Testis (tissue), 3 donors: ENCODE data around the gene ARHGDIB. TPM values are rescaled to one million over a fixed set of nuclear protein-coding genes. Genes with fewer than 3 reads are reported as not detected.
A peak's percentile ranks its signal among the peaks of the same experiment; 100 is the strongest.

ENCODE experiments used
- DNase-seq: peaks from one replicate; pipeline ENCODE4 v3.0.0-alpha.2; 2019
- H3K27ac ChIP-seq, 2 donors: fragments of 200-600 bp; sonication (generic); one replicate each; pipeline ENCODE4 v1.5.1; 2019
- H3K27me3 ChIP-seq: fragments of 200-600 bp; sonication (generic); one replicate; pipeline ENCODE4 v1.5.1; 2019
- H3K36me3 ChIP-seq: fragments of 200-600 bp; sonication (generic); one replicate; pipeline ENCODE4 v1.5.1; 2017; ENCODE audit warnings: low read depth; ENCODE audit errors: missing control alignments
- H3K4me1 ChIP-seq: fragments of 200-600 bp; sonication (generic); one replicate; pipeline ENCODE4 v1.5.1; 2019
- H3K4me3 ChIP-seq, 2 donors: fragments of 200-600 bp; sonication (generic); one replicate each; pipeline ENCODE4 v1.5.1; 2017 to 2019
- H3K9me3 ChIP-seq: fragments of 200-600 bp; sonication (generic); one replicate; pipeline ENCODE4 v1.5.1; 2017
- CTCF ChIP-seq, 3 experiments: fragments of 450-650 bp in 2 of 3; fragments of 200-600 bp in 1 of 3; sonication (generic) in 1 of 3; IDR thresholded peaks; one replicate each; pipeline ENCODE4 v1.5.1; 2016 to 2019; ENCODE audit warnings: antibody characterized with exemption in 3 of 3, mild to moderate bottlenecking in 2 of 3, moderate library complexity in 1 of 3
- POLR2A ChIP-seq: fragments of 450-650 bp; IDR thresholded peaks from one replicate; pipeline ENCODE4 v1.6.1; 2017; ENCODE audit warnings: antibody characterized with exemption, mild to moderate bottlenecking, moderate library complexity
- WGBS, 2 donors: methylation state at CpG; one replicate each; pipeline ENCODE4 v1.1.5; 2018; 5-methylcytosine and 5-hydroxymethylcytosine counted together
- intact Hi-C: fragments of 100-400 bp; cut with DNase I; formaldehyde crosslinking; loops from one replicate; pipeline ENCODE4 v1.15.1; 2023; ENCODE audit warnings: low total_unique reads
- polyA plus RNA-seq: library from polyadenylated mRNA; stranded (reverse); fragments of 350-450 nt; fragmentation: Illumina TruSeq; extraction: RNeasy Lipid Tissue Mini Kit (QIAGEN cat#74804); gene quantifications from one replicate; pipeline ENCODE4 v1.2.3, GENCODE V29; 2014; ENCODE audit warnings: low read depth, low replicate concordance; ENCODE audit not compliant: insufficient read depth
- total RNA-seq, 2 donors: library from RNA; depleted of rRNA; stranded (reverse); fragments of >200 nt; gene quantifications; one replicate each; pipeline ENCODE4 v1.2.3, GENCODE V29; 2016

The ARHGDIB gene
- total and polyA plus RNA-seq, 3 donors from 2014 or later, result 20.2 to 66.3 (median 28.4) TPM

DNA sequence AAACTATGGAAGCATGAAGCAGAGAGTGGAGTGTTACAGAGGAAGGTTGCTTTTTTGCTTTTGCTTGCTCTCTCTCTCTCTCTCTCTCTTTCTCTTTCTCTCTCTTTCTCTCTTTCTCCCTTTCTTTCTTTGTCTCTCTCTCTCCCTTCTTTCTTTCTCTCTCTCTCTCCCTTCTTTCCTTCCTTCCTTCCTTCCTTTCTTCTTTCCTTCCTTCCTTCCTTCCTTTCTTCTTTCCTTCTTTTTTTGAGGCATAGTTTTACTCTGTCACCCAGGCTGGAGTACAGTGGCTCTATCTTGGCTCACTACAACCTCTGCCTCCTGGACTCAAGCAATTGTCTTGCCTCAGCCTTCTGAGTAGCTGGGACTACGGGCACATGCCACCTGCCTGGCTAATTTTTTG lies 7.6 kb downstream of the ARHGDIB start:
- intact Hi-C loops, result no loop called here
- peaks cover 5% of the 10 kb centered on the region for H3K4me1 ChIP-seq
- H3K27ac ChIP-seq, result no peak overlapping the region
- H3K27me3 ChIP-seq, result no peaks in the 10 kb centered on the region
- TF ChIP-seq CTCF (IDR thresholded peaks at IDR 0.05), result no peak
- TF ChIP-seq POLR2A, result no peak
- H3K36me3 ChIP-seq, result no peaks in the 10 kb centered on the region
- no peak for DNase-seq
- no peaks in the 10 kb centered on the region for H3K9me3 ChIP-seq
- no peak overlapping the region for H3K4me3 ChIP-seq
- 89 to 100% methylated on average over 1 of the region's 1 CpG for WGBS, 2 donors

GRCh38 chr12:14952299-14952921 lies 9.0 kb downstream of the ARHGDIB start:
- Histone ChIP-seq H3K27ac (peak overlapping the region in 1 of 2 donors; percentile 38), H3K36me3 (no peaks in the 10 kb centered on the region), H3K9me3 (no peaks in the 10 kb centered on the region), H3K27me3 (no peaks in the 10 kb centered on the region), H3K4me3 (no peak overlapping the region), H3K4me1 (peaks cover 15% of the 10 kb centered on the region)
- no peak for TF ChIP-seq POLR2A
- TF ChIP-seq CTCF (IDR thresholded peaks at IDR 0.05), result no peak
- DNase-seq, result no peak
- WGBS, 2 donors, result 69 to 71% methylated on average over 7 of the region's 7 CpGs
- intact Hi-C loops, result no loop called here

GRCh38 chr12:14951851-14952250 lies 9.6 kb downstream of the ARHGDIB start:
- WGBS, 2 donors, result 33 to 59% methylated on average over 1 of the region's 1 CpG
- Histone ChIP-seq H3K36me3 (no peaks in the 10 kb centered on the region), H3K27me3 (no peaks in the 10 kb centered on the region), H3K4me3 (no peak overlapping the region), H3K4me1 (peaks cover 15% of the 10 kb centered on the region), H3K27ac (peak overlapping the region in 1 of 2 donors; percentile 38), H3K9me3 (no peaks in the 10 kb centered on the region)
- intact Hi-C loops, result no loop called here
- DNase-seq, result no peak
- no peak for TF ChIP-seq CTCF (IDR thresholded peaks at IDR 0.05)
- TF ChIP-seq POLR2A, result no peak

DNA sequence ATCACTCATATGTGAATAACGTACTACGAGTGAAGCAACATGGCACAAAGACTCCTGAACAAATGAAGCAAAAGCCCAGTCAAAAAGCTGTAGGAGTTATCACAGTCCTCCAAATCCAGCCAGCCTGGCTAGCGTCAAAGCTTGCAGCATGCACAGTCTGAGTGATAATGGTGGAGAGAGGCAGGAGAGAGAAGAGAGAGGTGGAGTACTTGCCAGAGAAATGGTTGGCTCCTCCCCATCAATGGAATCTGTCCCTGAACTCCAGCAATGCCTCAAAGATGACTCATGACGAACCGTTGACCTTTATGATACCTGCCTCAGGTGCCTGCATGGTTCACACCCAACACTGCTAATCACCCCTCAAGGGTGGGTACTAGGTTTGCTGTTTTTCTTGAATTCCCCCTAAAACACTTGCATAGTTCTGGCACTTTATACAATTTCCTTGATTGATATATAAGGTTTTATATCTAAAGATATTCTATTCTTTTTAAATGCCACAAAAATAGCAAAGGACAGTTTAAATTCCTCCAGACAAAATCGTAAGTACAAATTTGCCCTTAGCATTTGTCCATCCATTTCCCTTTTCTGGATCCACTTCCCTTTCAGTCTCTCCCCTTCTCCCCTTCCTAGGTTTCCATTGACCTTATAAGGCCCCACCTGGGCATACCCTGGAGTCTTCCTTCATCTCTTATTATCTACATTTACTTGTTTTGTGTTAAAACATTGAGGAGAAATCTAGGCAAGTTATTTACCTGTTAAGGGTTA lies 10.2 kb downstream of the ARHGDIB start:
- Histone ChIP-seq H3K4me1 (peaks cover 20% of the 10 kb centered on the region), H3K27me3 (no peaks in the 10 kb centered on the region), H3K27ac (peak overlapping the region in 1 of 2 donors; percentile 20), H3K4me3 (no peak overlapping the region), H3K9me3 (no peaks in the 10 kb centered on the region), H3K36me3 (no peaks in the 10 kb centered on the region)
- TF ChIP-seq POLR2A (no peak), CTCF (IDR thresholded peaks at IDR 0.05) (no peak)
- DNase-seq, result no peak
- intact Hi-C loops, result no loop called here
- WGBS, 2 donors, result 80 to 84% methylated on average over 6 of the region's 6 CpGs
